HG03108 (cell line): ENCODE data around the gene NXT2.
"Not testable (repeated sequence)": the region's sequence is repeated elsewhere in the genome, so short reads cannot be mapped to it uniquely, and the experiment has no call there.

Experiments
- ATAC-seq: cut with Tn5 transposase; IDR thresholded peaks from one replicate; pipeline ENCODE4 v1.9.1; 2021; ENCODE audit warnings: moderate library complexity; ENCODE audit not compliant: unreplicated experiment

NXT2 gene

GRCh38 chrX:109536439-109537323 lies at the start of gene NXT2:
Gene NXT2, plus strand, starts transcription at chrX:109536844. Its CDS starts 163 bp downstream, at chrX:109537007.
- ATAC-seq = peak; percentile 98

DNA sequence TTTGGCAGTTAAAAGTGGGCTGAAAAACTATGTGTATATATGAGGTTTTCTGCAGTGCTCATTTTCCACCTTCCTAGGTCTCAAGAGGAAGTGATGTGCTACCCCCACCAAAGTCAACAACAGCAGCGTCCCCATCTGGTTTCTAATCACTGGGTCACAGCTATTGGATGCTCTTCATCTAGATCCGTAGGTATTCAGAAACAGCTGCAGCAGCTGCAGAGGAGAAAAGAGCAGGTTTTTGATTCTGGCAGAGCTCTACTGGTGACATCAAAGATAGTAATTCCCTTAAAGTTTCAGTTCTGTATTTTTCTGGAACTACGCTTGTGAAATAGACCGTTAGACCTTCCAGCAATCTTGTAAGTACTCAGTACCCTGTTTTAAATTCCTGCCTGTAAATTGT lies 49.0 kb upstream of the NXT2 start:
- ATAC-seq = no peak

DNA sequence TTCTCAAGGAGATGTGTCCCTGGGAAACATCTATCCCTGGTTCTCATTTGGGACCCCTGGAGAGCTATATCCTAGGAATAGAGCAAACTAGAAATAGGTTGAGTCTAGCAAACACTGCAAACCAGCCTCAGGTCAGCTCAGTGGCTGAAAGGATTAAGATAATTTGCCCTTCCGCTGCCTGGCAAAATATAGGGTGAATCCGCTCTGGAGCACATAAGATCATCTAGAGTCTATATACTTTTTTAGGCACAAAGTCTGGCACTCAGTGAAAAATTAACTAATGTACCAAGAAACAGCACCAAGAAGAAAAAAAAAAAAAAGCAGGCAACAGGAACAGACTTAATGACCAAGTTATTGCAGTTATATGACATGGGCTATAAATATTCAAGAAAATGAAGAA lies 47.5 kb upstream of the NXT2 start:
- ATAC-seq = no peak

- ATAC-seq = no peak
Measured at GRCh38 chrX:109498434-109498833, 38.2 kb upstream of the NXT2 start.

DNA sequence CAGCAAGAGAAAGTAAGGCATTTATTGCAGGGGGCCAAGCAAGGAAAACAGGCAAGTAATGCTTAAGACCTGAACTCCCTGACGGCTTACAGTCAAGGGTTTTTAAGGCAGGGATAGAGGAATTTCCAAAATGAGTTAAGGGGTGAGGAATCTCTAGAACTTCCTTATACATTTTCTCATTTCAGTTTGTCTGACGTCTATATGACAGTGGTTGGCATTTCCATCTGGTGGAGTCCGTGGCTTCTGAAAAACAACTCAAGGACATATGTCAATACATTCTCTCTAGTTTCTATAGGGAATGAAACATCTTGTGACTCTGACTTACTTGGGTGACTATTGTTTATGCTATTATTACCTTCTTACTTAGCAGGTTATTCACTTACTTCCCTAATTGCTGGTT lies 35.5 kb upstream of the NXT2 start:
- ATAC-seq = no peak

DNA sequence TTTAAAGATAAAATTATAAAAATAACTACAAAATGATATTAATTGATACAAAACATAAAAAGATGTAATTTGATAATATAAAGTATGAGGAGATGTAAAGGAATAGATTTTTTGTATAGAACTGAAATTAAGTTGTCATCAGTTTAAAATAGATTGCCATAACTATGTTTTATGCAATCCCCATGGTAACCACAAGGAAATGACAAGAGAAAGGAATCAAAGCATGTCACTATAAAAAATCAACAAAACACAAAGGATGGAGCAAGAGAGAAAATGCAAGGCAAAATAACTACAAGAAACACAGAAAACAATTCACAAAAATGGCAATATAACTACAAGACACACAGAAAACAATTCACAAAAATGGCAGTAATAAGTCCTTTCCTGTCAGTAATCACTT lies 27.7 kb upstream of the NXT2 start:
- ATAC-seq = no peak

DNA sequence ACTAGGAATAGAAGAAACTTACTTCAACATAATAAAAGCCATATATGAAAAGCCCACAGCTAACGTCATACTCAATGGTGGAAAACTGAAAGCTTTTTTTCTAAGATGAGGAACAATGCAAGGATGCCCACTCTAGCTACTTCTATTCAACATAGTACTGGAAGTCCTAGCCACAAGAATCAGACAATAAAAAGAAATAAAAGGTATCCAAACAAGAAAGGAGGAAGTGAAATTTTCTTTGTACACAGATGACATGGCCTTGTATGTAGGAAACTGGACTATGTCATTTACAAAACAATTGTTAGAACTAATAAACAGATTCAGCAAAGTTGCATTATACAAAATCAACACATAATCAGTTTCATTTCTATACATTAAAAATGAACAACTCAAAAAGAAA lies 25.5 kb upstream of the NXT2 start:
- ATAC-seq = no peak

DNA sequence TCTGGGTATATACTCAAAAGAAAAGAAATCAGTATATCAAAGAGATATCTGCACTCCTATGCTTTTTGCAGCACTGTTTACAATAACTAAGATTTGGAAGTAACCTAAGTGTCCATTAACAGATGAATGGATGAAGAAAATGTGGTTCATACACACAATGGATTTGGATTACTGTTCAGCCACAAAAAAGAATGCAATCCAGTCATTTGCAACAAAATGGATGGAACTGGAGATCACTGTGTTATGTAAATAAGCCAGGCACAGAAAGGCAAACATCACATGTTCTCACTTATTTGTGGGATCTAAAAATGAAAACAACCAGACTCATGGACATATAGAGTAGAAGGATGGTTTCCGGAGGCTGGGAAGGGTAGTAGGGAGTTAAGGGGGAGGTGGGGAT lies 17.6 kb upstream of the NXT2 start:
- no peak for ATAC-seq

GRCh38 chrX:109533005-109533404 lies 3.6 kb upstream of the NXT2 start:
- ATAC-seq = no peak

GRCh38 chrX:109533631-109534030 lies 3.0 kb upstream of the NXT2 start:
- ATAC-seq = no peak

DNA sequence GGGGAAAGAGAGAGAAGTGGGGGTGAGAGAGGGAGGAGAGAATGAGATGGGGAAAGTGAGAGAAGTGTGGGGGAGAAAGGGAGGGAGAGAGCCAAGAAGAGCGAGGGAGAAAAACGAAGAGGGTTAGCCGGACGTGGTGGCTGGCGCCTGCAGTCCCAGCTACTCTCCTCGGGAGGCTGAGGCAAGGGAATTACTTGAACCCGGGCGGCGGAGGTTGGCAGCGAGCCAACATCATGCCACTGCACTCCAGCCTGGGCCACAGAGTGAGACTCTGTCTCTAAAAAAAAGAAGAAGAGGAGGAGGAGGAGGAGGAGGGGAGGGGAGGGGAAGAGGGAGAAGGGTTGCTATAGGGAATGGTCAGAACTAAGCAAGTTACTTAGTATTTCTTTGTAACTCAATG lies 1.7 kb upstream of the NXT2 start:
- no peak for ATAC-seq

- ATAC-seq = no peak
Measured at GRCh38 chrX:109535578-109535977, 1.1 kb upstream of the NXT2 start.

DNA sequence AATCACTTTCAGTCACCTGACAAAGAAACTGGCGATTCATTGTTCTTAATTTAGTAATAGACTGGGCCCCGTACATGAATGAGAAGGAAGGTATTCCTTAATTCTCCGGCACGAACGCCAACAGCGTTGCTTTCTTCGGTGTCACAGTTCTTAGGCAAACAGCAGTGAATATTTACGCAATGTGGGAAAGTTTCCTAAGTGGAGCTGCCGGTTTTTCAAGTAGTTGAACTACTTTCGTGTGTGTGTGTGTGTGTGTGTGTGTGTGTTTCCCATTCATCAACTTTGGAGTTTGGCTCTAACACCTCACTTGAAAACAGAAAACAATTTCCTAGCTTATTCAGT lies 651 bp downstream of the NXT2 start:
- no peak for ATAC-seq

DNA sequence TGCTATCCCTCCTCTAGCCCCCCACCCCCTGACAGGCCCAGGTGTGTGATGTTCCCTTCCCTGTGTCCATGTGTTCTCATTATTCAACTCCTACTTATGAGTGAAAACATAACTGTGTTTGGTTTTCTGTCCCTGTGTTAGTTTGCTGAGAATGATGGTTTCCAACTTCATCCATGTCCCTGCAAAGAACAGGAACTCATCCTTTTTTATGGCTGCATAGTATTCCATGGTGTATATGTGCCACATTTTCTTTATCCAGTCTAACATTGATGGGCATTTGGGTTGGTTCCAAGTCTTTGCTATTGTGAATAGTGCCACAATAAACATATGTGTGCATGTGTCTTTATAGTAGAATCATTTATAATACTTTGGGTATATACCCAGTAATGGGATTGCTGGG lies 2.4 kb downstream of the NXT2 start:
- not testable (repeated sequence) for ATAC-seq

DNA sequence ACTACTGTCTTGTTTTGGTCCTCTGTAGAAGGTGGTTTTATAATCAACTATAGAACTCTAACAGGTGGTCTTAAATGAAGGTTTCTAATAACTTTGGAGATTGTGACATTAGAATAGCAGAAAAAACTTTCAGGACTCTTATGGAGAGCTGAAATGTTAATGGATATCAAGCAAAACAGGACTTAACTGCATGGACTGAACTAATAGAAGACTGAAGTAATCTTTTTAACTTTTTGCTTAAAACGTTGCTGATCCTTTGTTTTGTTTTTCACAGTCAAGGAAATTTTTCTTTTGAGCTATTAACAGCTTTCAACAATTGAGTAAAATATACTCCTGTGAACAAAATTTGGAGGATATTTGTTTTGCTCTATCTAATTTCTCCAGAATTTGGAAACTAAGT lies 17.2 kb downstream of the NXT2 start:
- ATAC-seq = no peak

- not testable (repeated sequence) for ATAC-seq
Measured at GRCh38 chrX:109576083-109576482, 39.4 kb downstream of the NXT2 start.

DNA sequence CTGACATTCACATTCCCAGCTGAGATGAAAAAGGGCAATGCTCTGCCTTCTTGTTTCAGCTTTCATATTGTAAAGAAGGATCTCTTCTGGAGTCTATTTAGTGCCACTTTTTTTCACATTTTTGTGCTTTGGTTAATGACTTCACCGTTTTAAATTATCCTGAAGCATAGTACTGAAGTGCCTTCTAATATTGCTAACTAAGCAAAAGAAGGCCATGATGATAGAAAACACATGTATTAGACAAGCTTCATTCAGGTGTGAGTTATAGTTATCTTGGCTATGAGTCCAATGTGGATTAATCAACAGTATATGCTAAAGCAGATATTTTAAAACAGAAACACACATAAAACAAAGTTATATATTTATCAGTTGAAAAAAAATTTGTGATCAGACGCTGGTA lies 40.4 kb downstream of the NXT2 start:
- no peak for ATAC-seq

GRCh38 chrX:109578916-109579315 lies 42.3 kb downstream of the NXT2 start:
- ATAC-seq = no peak

GRCh38 chrX:109585488-109585887 lies 48.8 kb downstream of the NXT2 start:
- ATAC-seq = no peak

DNA sequence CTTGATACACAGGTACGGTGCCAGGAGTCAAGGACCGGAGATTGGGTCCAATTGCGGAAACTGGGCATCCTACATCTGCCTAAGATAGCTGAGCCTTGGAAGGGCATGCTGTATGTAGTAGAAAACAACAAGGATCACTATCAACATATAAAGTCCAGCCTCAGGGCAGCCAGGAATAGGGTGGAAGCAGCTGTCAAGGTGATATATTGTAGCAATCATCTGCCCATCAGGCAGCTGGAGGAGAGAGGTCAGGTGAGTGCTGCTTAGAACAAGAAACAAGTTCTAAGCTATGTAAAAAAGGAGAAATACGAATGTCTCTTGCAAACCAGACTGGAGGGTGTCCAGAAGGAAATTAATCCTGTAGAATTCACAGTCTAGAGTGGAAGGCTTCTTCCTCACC lies 53.5 kb downstream of the NXT2 start:
- no peak for ATAC-seq
